GM23248 (cell line): ENCODE data around the gene RNF213.

Experiments used
- EZH2 ChIP-seq: fragments of 200-600 bp; sonication (generic); IDR thresholded peaks from 2 replicates; pipeline ENCODE4 v1.6.1; 2018; ENCODE audit warnings: antibody characterized with exemption, mild to moderate bottlenecking; ENCODE audit not compliant: insufficient read depth, poor library complexity, severe bottlenecking
- EZH2phosphoT487 ChIP-seq: fragments of 200-600 bp; sonication (generic); IDR thresholded peaks from 2 replicates; pipeline ENCODE4 v1.6.1; 2018; ENCODE audit warnings: antibody characterized with exemption, moderate library complexity, mild to moderate bottlenecking, low read depth; ENCODE audit not compliant: insufficient read depth

DNA sequence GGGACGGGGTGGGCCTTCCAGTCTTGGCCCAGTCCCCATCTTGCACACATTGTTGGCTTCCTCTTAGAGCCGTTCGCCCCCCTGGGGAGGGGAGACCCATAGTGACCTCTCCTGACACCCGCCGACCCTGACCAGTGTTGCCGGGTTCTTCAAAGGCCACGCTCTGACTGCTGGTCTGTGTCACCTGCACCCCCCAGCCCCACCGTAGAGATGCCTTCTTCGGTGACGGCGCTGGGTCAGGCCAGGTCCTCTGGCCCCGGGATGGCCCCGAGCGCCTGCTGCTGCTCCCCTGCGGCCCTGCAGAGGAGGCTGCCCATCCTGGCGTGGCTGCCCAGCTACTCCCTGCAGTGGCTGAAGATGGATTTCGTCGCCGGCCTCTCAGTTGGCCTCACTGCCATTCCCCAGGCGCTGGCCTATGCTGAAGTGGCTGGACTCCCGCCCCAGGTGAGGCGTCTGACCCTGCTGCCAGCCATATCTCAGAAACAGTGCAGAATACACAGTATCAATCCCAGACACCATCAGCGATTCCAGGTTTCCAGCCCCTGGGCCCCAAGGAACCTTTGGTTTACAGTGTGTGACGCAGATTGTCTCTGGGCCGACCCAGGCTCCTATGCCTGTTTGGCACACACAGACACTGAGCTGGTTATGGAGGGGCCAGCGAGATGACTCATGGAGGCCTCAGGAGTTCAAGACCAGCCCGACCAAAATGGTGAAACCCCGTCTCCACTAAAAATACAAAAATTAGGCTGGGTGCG is 39.1 kb upstream of the RNF213 start:
- TF ChIP-seq EZH2phosphoT487 (no peak), EZH2 (no peak)
